Astrocyte of the spinal cord (primary cell): Measurements from ENCODE around the gene LYST.

Experiments used
- DNase-seq: peaks from one replicate; pipeline ENCODE4 v3.0.0; 2011; ENCODE audit warnings: low read depth, low spot score
- H3K4me3 ChIP-seq: 2 replicates; pipeline ENCODE4 v1.5.1; 2011; ENCODE audit warnings: low read depth, mild to moderate bottlenecking, low read length, moderate library complexity
- CTCF ChIP-seq: IDR thresholded peaks from 2 replicates; pipeline ENCODE4 v1.5.1; 2012; ENCODE audit warnings: low read depth, mild to moderate bottlenecking, low read length, inconsistent platforms
- in situ Hi-C: cut with HindIII; loops from 2 replicates; pipeline ENCODE4 v1.10.0; 2017; ENCODE audit warnings: low sequenced_read_pairs

Gene LYST

DNA sequence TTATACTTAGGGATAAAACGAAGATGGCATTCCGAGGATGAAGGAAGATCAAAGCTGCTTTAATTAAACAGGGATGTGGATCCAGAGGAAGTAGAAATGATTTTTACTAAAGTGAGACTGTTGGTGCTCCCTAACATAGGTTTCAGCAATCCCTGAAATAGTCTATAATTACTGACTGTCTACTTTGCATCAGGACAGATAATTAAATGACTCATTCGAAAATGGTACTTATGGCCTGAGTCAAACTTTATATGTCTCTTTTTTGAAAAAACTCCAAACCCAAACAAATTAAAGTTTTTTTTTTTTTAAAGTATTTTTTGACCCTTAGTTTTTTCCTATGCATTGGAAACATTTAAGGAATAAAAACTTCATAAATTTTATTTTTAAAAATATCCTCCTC, 90.3 kb downstream of the LYST start:
- H3K4me3 ChIP-seq: no peak overlapping the region
- TF ChIP-seq CTCF: no peak
- in situ Hi-C loops: no loop called here
- DNase-seq: no peak

- no peak for TF ChIP-seq CTCF
- no peak for DNase-seq
- in situ Hi-C loops: no loop called here
- no peak overlapping the region for H3K4me3 ChIP-seq
Measured at GRCh38 chr1:235775246-235775860, 91.4 kb downstream of the LYST start.

DNA sequence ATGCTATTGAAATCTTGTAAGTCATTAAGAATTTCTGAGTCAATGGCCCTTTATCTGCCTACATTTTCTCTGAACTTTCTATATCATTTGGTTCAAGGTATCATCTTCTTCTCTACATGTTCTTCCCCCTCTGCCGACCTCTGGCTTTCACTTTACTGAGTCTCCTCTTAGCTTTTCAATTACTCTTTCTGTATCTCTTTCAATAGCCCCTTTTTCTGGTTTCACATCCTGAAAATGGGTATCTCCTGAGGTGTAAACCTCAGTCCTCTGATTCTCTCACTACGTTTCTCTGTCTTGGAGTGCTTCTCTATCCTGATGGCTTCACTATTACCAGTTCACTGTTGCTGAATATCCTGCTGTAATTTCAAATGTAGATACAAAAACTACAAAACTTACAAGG, 98.9 kb downstream of the LYST start:
- TF ChIP-seq CTCF: no peak
- DNase-seq: no peak
- in situ Hi-C loops: no loop called here
- no peak overlapping the region for H3K4me3 ChIP-seq

GRCh38 chr1:235766794-235767285, 99.9 kb downstream of the LYST start:
- no peak for TF ChIP-seq CTCF
- no peak overlapping the region for H3K4me3 ChIP-seq
- in situ Hi-C loops: no loop called here
- no peak for DNase-seq

- no peak overlapping the region for H3K4me3 ChIP-seq
- no peak for DNase-seq
- in situ Hi-C loops: no loop called here
- no peak for TF ChIP-seq CTCF
Measured at GRCh38 chr1:235763962-235764361, 102.7 kb downstream of the LYST start.

DNA sequence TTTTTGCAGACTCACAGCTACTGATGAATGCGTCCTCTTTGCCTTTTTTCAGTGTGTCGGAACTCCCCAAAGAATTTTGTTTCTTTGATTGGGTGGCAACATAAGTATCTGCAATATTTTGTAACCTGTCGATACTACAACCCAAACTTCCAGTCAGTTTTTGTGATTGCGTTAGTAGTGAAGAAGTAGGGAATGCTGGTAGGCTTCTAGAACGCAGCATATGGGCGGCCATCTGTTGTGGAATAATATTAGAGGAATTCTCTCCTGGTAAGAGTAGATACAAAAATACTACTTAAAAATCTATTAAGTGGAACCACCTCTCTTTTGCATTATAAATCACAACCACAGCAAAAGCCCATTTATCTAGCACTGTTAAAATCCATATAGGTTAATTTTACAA, 107.4 kb downstream of the LYST start:
- no peak overlapping the region for H3K4me3 ChIP-seq
- no peak for DNase-seq
- in situ Hi-C loops: no loop called here
- no peak for TF ChIP-seq CTCF

DNA sequence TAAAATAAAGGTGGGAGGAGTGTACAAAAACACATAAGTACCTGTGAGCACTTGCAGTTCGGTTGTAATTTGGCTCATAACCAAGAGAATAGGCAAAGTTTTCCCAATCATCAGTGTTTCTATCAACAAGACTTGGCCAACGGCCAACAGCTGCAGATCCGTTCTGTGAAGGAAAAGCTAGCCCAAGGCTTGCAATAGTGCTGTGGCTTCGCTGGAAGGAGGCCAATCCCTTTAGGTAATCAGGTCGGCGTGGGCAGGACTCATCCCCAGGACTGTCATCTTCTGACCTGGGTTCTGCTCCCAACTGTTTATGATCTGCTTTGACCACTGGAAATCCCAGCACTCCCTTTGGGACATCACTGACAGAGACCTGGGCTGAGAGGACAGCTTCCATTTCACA, 107.8 kb downstream of the LYST start:
- H3K4me3 ChIP-seq: no peak overlapping the region
- in situ Hi-C loops: no loop called here
- TF ChIP-seq CTCF: no peak
- no peak for DNase-seq
